ENCODE data around the gene LRP1B.

GRCh38 chr2:141523199-141523598 lies 607.6 kb downstream of the LRP1B start:
- TF ChIP-seq CTCF (conservative IDR thresholded peaks at IDR 0.05 in 1 of 2, IDR thresholded peaks at IDR 0.05 in 1 of 2; ENCODE audit: low read depth in 1 of 2, low read length in 2 of 2) (no peak), EZH2 (IDR thresholded peaks at IDR 0.05; ENCODE audit: low read length, missing control alignments) (no peak)

Data from fibroblast of lung (primary cell).